SJCRH30 (cell line): Measurements from ENCODE around the gene TVP23A. TPM values are rescaled to one million over a fixed set of nuclear protein-coding genes. Genes with fewer than 3 reads are reported as not detected.
A peak's percentile ranks its signal among the peaks of the same experiment; 100 is the strongest.

Experiments used
- DNase-seq, 2 experiments: peaks; one replicate each; pipeline ENCODE4 v3.0.0-alpha.2; 2015 to 2020
- H3K27ac ChIP-seq: fragments of 250-450 bp; sonication (Bioruptor Pico); 2 replicates; pipeline ENCODE4 v1.5.1; 2020; ENCODE audit warnings: mild to moderate bottlenecking, moderate library complexity
- H3K27me3 ChIP-seq: fragments of 250-450 bp; sonication (Bioruptor Pico); 2 replicates; pipeline ENCODE4 v1.5.1; 2020; ENCODE audit warnings: mild to moderate bottlenecking, moderate library complexity
- H3K36me3 ChIP-seq: fragments of 250-450 bp; sonication (Bioruptor Pico); 2 replicates; pipeline ENCODE4 v1.5.1; 2020; ENCODE audit warnings: mild to moderate bottlenecking, moderate library complexity
- H3K4me1 ChIP-seq: fragments of 250-450 bp; sonication (Bioruptor Pico); 2 replicates; pipeline ENCODE4 v1.5.1; 2020; ENCODE audit warnings: mild to moderate bottlenecking, moderate library complexity
- H3K4me3 ChIP-seq: fragments of 250-450 bp; sonication (Bioruptor Pico); 2 replicates; pipeline ENCODE4 v1.5.1; 2020; ENCODE audit warnings: mild to moderate bottlenecking, moderate library complexity
- H3K9me3 ChIP-seq: fragments of 250-450 bp; sonication (Bioruptor Pico); replicated peaks from 2 replicates; pipeline ENCODE4 v1.5.1; 2020; ENCODE audit warnings: mild to moderate bottlenecking, moderate library complexity
- total RNA-seq: library from RNA; depleted of rRNA; stranded (reverse); fragments of >200 nt; shearing (Covaris generic); gene quantifications from 2 replicates; pipeline ENCODE4 v1.2.3, GENCODE V29; 2014; rRNA removed

TVP23A gene
- total RNA-seq, 1 experiment from 2014 or later, result not detected

DNA sequence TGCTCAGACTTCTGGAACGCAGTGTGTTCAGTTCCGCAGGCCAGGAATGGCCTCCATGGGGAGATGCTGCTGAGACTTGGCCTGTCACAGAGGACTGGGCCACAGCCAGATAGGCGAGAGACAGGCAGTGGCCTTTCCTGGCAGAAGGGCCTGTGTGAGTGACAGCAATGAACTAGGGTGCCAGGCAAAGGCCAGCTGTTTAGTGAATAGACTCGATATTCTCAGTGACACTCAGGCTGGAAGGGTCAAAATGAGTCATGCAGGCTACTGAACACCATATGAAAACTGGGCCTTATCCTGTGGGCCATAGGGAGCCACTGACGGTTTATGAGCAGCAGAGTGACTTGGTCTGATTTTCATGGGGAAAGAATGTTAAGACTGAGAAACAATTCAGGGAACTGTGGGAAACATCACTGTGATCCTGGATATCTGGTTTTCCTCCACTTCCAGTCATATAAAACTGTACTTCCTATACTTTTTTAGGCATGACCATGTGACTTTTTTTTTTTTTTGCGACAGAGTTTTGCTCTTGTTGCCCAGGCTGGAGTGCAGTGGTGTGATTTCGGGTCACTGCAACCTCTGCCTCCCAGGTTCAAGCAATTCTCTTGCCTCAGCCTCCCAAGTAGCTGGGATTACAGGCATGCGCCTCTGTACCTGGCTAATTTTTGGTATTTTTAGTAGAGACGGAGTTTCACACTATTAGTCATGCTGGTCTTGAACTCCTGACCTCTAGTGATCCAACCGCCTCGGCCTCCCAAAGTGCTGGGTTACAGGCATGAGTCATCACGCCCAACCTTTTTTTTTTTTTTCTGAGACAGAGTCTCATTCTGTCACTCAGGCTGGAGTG is 80.1 kb downstream of the TVP23A start:
- peak; percentile 62 to 68 for DNase-seq
- peaks cover 21% of the 10 kb centered on the region for H3K4me1 ChIP-seq
- no peak overlapping the region for H3K4me3 ChIP-seq
- no peaks in the 10 kb centered on the region for H3K36me3 ChIP-seq
- no peaks in the 10 kb centered on the region for H3K27me3 ChIP-seq
- no peaks in the 10 kb centered on the region for H3K9me3 ChIP-seq
- peak overlapping the region; percentile 73 for H3K27ac ChIP-seq

- Histone ChIP-seq H3K9me3 (no peaks in the 10 kb centered on the region), H3K27me3 (no peaks in the 10 kb centered on the region), H3K27ac (no peak overlapping the region), H3K4me1 (peaks cover 16% of the 10 kb centered on the region), H3K36me3 (no peaks in the 10 kb centered on the region), H3K4me3 (no peak overlapping the region)
- peak; percentile 32 to 81 for DNase-seq
Observed at GRCh38 chr16:10737068-10737625, 81.4 kb downstream of the TVP23A start.

- no peaks in the 10 kb centered on the region for H3K36me3 ChIP-seq
- H3K27me3 ChIP-seq, result no peaks in the 10 kb centered on the region
- H3K4me3 ChIP-seq, result no peak overlapping the region
- peaks cover 9% of the 10 kb centered on the region for H3K4me1 ChIP-seq
- DNase-seq, result no peak
- no peak overlapping the region for H3K27ac ChIP-seq
- no peaks in the 10 kb centered on the region for H3K9me3 ChIP-seq
Observed at GRCh38 chr16:10731790-10732189, 86.8 kb downstream of the TVP23A start.

DNA sequence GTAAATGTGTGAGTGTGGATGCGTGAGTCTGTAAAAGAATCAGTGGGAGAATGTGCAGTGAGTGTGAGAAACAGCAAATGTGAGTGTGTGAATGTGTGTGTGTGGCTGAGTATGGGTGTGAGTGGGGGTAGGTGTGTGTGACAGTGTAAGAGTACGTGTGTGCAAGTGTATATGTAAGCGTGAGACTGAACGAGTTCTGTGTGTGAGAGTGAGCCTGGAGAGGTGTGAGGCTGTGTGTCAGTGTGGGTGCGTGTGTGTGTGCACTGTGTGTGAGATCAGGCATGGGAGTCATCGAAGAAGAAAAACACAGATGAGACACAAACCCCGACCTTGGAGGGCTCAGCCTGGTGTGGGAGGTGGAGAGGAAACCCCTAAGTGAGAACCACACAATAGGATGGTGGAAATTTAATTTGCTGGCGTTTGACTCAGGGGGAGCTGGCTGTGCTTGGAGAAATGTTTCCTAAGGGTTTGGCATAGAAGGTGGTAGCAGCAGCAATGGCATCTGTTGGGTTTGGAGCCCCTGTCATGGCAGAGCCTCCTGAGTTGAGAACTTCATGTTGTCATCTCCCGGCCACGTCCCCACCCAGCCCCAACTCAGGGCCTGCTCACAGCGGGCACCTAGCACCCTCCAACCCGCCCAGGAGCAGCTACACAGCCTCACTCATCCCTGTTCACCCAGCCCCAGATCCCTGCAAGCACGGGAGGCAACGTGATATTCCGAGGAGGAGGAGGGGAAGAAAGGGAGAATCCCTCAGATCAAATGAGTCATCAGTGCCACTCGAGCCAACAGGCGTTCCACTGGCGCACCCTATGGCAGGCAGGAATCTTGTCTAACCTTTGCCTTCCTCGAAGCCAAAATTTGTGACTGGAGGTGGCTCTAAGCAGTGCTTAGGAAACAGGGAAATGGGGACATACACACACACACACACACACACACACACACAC is 89.2 kb downstream of the TVP23A start:
- Histone ChIP-seq H3K9me3 (no peaks in the 10 kb centered on the region), H3K4me1 (peaks cover 13% of the 10 kb centered on the region), H3K27ac (no peak overlapping the region), H3K36me3 (no peaks in the 10 kb centered on the region), H3K4me3 (no peak overlapping the region), H3K27me3 (no peaks in the 10 kb centered on the region)
- peak; percentile 26 to 47 for DNase-seq

GRCh38 chr16:10728003-10728887 is 90.3 kb downstream of the TVP23A start:
- Histone ChIP-seq H3K4me3 (no peak overlapping the region), H3K4me1 (peaks cover 13% of the 10 kb centered on the region), H3K27me3 (no peaks in the 10 kb centered on the region), H3K9me3 (no peaks in the 10 kb centered on the region), H3K36me3 (no peaks in the 10 kb centered on the region), H3K27ac (no peak overlapping the region)
- peak; percentile 56 to 73 for DNase-seq

Other genes with a start within 250 kb of the TVP23A start
- gene EMP2, start 238.2 kb downstream of the TVP23A start, total RNA-seq, result 30.8 and 31.9 TPM in 2 replicates
- gene TEKT5, start 123.9 kb downstream of the TVP23A start, total RNA-seq, result 0.12 TPM in 1 of 2 replicates, not detected in the other
- gene NUBP1, start 75.0 kb downstream of the TVP23A start, total RNA-seq, result 33.5 and 36.1 TPM in 2 replicates
- 0.04 and 0.08 TPM in 2 replicates for gene CIITA, start 58.4 kb upstream of the TVP23A start, total RNA-seq
- 27.0 and 27.5 TPM in 2 replicates for gene DEXI, start 123.7 kb upstream of the TVP23A start, total RNA-seq
- 11.7 and 13.1 TPM in 2 replicates for gene CLEC16A, start 125.8 kb upstream of the TVP23A start, total RNA-seq